ENCODE results near the gene NXNL1. TPM values are rescaled to one million over a fixed set of nuclear protein-coding genes. Genes with fewer than 3 reads are reported as not detected.

Gene NXNL1
- total and polyA plus RNA-seq, 2 of the 8 experiments (the other 6 are each of a cell fraction or from before 2014, with no cell fraction given): not detected

DNA sequence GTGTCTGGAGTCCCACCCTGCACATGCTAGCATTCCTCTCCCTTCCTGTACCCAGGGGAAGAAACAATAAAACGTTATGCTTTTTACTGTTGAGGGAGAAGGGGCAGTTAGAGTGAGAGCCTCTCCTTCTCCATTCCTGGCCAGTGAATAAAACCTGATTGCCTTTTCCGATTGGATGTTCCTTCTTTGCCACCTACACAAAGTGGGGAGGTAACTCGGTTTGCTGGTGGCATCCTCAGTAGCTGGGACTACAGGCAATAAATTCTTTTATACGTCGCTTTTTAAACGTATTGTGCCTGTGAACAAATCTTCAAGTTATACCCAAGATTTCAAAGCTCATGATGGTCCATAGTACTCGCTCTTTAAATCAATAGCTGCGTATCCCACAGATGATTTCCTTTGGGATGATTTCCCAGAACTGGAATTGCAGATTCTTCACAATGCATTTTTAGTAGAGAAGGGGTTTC is 41.5 kb downstream of the NXNL1 start (continued):
- TF ChIP-seq MAFK (IDR thresholded peaks at IDR 0.05; ENCODE audit: low read depth, low read length): no peak
- no peak for TF ChIP-seq TBP (IDR thresholded peaks at IDR 0.05; ENCODE audit: low read depth, low read length)
- no peak for TF ChIP-seq SAP30 (IDR thresholded peaks at IDR 0.05; ENCODE audit: insufficient read depth, insufficient replicate concordance, low read length)
- TF ChIP-seq BRCA1 (IDR thresholded peaks at IDR 0.05; ENCODE audit: low read depth, low read length): no peak
- no peak for TF ChIP-seq BACH1 (IDR thresholded peaks at IDR 0.05; ENCODE audit: low read length)
- no peak for TF ChIP-seq CHD2 (IDR thresholded peaks at IDR 0.05; ENCODE audit: low read length)
- no peak for TF ChIP-seq KDM5A (IDR thresholded peaks at IDR 0.05; ENCODE audit: low read length)

Data from H1 (cell line).